ENCODE results near the gene RELL1.

GRCh38 chr4:37685823-37686372 lies 278 bp downstream of the RELL1 start:
- TF ChIP-seq POLR2A (IDR thresholded peaks at IDR 0.05) (peak; percentile 58), CTCF (IDR thresholded peaks at IDR 0.05) (no peak)
